ENCODE measurements around the gene ACTMAP. TPM values are rescaled to one million over a fixed set of nuclear protein-coding genes. Genes with fewer than 3 reads are reported as not detected.

The ACTMAP gene
- polyA plus RNA-seq, 4 donors: 12.1 to 27.5 (median 18.0) TPM

DNA sequence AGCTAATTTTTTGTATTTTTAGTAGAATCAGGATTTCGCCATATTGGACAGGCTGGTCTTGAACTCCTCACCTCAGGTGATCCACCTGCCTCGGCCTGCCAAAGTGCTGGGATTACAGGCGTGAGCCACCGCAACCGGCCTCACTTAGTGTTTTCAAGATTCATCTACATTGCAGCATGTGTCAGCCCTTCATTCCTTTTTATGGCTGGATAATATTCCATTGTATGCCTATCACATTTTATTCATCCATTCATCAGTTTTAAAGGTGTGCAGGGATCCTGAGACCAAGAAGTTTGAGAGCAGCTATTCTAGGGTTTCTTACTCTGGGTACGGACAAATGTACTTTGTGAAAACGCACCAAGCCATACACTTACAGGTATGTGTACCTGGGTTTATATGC is 42.7 kb downstream of the ACTMAP start:
- Histone ChIP-seq H3K36me3 (ENCODE audit: control insufficient read depth in 3 of 3, insufficient read depth in 2 of 3, low read depth in 1 of 3, low read length in 3 of 3) (peaks cover 10 to 81% (median 20%) of the 10 kb centered on the region in 3 donors), H3K9me3 (ENCODE audit: control insufficient read depth in 2 of 2, insufficient read depth in 1 of 2, low read depth in 1 of 2, low read length in 1 of 2) (no peaks in the 10 kb centered on the region), H3K4me3 (ENCODE audit: low read depth in 1 of 3, low read length in 3 of 3) (no peak overlapping the region), H3K27me3 (ENCODE audit: control insufficient read depth in 3 of 3, insufficient read depth in 3 of 3, low read length in 3 of 3) (no peaks in the 10 kb centered on the region), H3K27ac (ENCODE audit: low read depth in 1 of 3, low read length in 2 of 3) (no peak overlapping the region), H3K4me1 (ENCODE audit: control insufficient read depth in 3 of 3, insufficient read depth in 2 of 3, low read depth in 1 of 3, low read length in 2 of 3) (no peaks in the 10 kb centered on the region)
- FAIRE-seq: no peak
- 96 to 97% (median 97%) methylated on average over 7 of the region's 7 CpGs for WGBS, 3 donors
- DNase-seq: no peak

DNA sequence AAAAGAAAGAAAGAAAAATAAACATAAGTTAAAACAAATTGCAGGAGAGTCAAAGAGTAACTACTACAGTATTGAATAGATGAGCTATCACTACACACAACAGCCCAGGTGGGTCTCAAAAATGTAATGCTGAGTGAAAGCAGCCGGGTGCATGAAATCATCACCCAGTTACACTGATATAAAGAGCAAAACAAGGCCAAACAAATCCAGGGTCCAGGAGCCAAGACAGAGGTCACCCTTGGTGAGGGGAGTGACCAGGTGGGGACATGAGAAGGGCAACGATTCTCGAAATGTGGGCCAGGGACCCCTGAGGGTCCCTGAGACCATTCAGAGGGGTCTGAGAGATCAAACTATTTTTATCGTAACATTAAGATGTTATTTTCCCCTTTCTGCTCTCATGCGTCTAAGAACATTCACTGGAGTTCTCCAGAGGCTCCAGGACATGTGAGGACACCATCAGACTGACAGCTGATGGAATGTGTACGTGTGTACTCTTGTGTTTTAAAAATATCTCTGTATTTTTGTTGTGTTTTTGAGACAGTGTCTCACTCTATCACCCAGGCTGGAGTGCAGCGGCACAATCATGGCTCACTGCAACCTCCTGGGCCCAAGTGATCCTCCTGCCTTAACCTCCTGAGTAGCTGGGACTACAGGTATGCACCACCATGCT is 44.2 kb downstream of the ACTMAP start:
- Histone ChIP-seq H3K4me3 (ENCODE audit: low read depth in 1 of 3, low read length in 3 of 3) (no peak overlapping the region), H3K36me3 (ENCODE audit: control insufficient read depth in 3 of 3, insufficient read depth in 2 of 3, low read depth in 1 of 3, low read length in 3 of 3) (peaks cover 15 to 85% (median 28%) of the 10 kb centered on the region in 3 donors), H3K27ac (ENCODE audit: low read depth in 1 of 3, low read length in 2 of 3) (no peak overlapping the region), H3K9me3 (ENCODE audit: control insufficient read depth in 2 of 2, insufficient read depth in 1 of 2, low read depth in 1 of 2, low read length in 1 of 2) (no peaks in the 10 kb centered on the region), H3K4me1 (ENCODE audit: control insufficient read depth in 3 of 3, insufficient read depth in 2 of 3, low read depth in 1 of 3, low read length in 2 of 3) (no peaks in the 10 kb centered on the region), H3K27me3 (ENCODE audit: control insufficient read depth in 3 of 3, insufficient read depth in 3 of 3, low read length in 3 of 3) (no peaks in the 10 kb centered on the region)
- FAIRE-seq (no peak), DNase-seq (no peak)
- 90 to 96% (median 92%) methylated on average over 7 of the region's 7 CpGs for WGBS, 3 donors

DNA sequence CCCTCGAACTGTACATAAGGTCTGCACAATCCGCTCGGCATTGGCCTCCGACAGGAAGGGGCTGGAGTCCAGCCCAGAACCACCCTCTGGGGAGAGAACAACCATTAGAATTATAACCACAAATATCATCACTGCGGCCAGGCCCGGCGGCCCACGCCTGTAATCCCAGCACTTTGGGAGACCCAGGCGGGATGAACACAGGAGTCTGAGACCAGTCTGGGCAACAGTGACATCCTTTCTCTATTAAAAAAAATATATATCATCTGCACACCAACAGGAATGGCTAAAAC is 45.0 kb downstream of the ACTMAP start:
- no peak for FAIRE-seq
- WGBS, 3 donors: 91 to 97% (median 94%) methylated on average over 9 of the region's 9 CpGs
- DNase-seq: no peak
- Histone ChIP-seq H3K4me1 (ENCODE audit: control insufficient read depth in 3 of 3, insufficient read depth in 2 of 3, low read depth in 1 of 3, low read length in 2 of 3) (no peaks in the 10 kb centered on the region), H3K9me3 (ENCODE audit: control insufficient read depth in 2 of 2, insufficient read depth in 1 of 2, low read depth in 1 of 2, low read length in 1 of 2) (no peaks in the 10 kb centered on the region), H3K4me3 (ENCODE audit: low read depth in 1 of 3, low read length in 3 of 3) (no peak overlapping the region), H3K36me3 (ENCODE audit: control insufficient read depth in 3 of 3, insufficient read depth in 2 of 3, low read depth in 1 of 3, low read length in 3 of 3) (peaks cover 15 to 85% (median 28%) of the 10 kb centered on the region in 3 donors), H3K27ac (ENCODE audit: low read depth in 1 of 3, low read length in 2 of 3) (no peak overlapping the region), H3K27me3 (ENCODE audit: control insufficient read depth in 3 of 3, insufficient read depth in 3 of 3, low read length in 3 of 3) (no peaks in the 10 kb centered on the region)

DNA sequence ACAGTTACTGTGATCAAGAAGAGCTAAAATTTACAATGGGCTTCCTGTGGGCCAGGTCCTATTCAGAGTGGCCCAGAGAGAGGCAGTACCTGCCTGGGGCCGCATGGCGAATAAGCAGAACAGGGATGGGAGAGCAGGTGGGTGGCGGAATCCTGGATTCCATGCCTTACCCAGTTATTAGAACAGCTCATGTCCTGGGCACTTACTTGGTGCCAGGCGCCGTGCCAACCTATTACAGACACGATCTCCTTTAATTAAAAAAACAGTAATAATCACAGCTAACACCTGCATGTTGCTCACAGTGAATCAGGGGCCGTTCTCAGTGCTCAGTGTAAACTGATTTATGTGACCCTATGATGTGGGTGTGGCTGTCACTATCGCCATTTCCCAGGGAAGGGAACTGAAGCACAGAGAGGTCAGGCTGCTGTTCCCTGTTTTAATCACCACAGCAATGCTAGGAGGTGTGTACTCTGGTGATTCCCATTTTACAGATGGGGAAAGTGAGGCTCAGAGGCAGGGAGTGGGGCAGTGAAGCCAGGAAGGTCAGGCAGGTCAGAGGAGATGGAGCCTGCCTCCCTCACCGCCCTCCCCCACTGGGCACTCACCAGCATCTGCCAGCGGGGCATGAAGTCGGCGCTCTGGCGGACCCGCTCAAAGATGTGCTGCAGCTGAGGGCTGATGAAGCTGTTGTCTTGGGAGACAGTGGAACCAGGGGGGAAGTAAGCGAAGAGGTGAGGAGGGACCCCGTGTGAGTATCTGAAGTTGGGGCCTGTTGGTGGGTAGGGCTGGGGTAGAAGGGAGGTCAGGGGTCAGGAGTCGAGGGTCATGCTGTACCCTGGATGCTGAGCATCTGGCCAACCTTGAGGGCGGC is 45.6 kb downstream of the ACTMAP start:
- Histone ChIP-seq H3K36me3 (ENCODE audit: control insufficient read depth in 3 of 3, insufficient read depth in 2 of 3, low read depth in 1 of 3, low read length in 3 of 3) (peaks cover 15 to 87% (median 28%) of the 10 kb centered on the region in 3 donors), H3K27ac (ENCODE audit: low read depth in 1 of 3, low read length in 2 of 3) (no peak overlapping the region), H3K4me1 (ENCODE audit: control insufficient read depth in 3 of 3, insufficient read depth in 2 of 3, low read depth in 1 of 3, low read length in 2 of 3) (no peaks in the 10 kb centered on the region), H3K27me3 (ENCODE audit: control insufficient read depth in 3 of 3, insufficient read depth in 3 of 3, low read length in 3 of 3) (no peaks in the 10 kb centered on the region), H3K4me3 (ENCODE audit: low read depth in 1 of 3, low read length in 3 of 3) (no peak overlapping the region), H3K9me3 (ENCODE audit: control insufficient read depth in 2 of 2, insufficient read depth in 1 of 2, low read depth in 1 of 2, low read length in 1 of 2) (no peaks in the 10 kb centered on the region)
- 88 to 89% (median 89%) methylated on average over 18 of the region's 18 CpGs for WGBS, 3 donors
- DNase-seq (no peak), FAIRE-seq (no peak)

DNA sequence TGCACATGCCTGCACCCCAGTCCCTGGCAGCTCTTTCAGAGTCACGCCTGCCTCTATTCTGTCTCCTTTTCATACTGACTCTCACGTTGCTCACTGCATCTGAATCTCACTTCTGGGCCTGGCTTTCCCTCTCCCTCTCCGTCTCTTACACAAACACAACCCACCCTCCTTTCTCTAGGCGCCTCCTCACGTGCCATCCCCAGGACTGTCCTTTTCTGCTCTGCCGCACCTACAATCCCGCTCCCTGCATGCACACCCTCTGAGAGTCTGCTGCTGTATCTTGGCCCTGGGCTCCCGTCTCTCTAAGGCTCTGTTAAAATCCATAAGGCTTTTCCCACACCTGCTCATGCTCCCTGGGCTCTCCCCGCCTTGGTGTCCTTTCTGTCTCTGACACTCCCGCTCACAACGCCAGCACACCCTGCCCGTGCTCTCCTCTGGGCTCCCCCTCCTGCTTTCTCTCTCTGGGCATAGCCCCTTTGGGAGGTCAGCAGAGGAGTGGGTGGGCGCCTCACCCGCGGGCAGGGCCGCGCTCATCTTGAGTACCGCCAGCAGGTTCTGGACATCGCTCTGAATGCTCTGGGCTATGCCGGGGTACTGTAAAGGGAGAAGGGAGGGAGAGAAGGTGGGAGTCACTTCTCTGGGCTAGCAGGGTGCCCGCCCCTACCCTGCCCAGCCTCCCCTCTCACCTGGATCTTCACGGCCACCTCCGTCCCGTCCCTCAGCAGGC is 47.1 kb downstream of the ACTMAP start:
- H3K4me1 ChIP-seq (ENCODE audit: control insufficient read depth in 3 of 3, insufficient read depth in 2 of 3, low read depth in 1 of 3, low read length in 2 of 3): no peaks in the 10 kb centered on the region
- no peak overlapping the region for H3K27ac ChIP-seq (ENCODE audit: low read depth in 1 of 3, low read length in 2 of 3)
- H3K36me3 ChIP-seq (ENCODE audit: control insufficient read depth in 3 of 3, insufficient read depth in 2 of 3, low read depth in 1 of 3, low read length in 3 of 3): peaks cover 17 to 89% (median 26%) of the 10 kb centered on the region in 3 donors
- H3K9me3 ChIP-seq (ENCODE audit: control insufficient read depth in 2 of 2, insufficient read depth in 1 of 2, low read depth in 1 of 2, low read length in 1 of 2): no peaks in the 10 kb centered on the region
- FAIRE-seq: no peak
- DNase-seq: no peak
- H3K27me3 ChIP-seq (ENCODE audit: control insufficient read depth in 3 of 3, insufficient read depth in 3 of 3, low read length in 3 of 3): no peaks in the 10 kb centered on the region
- 94 to 96% (median 95%) methylated on average over 21 to 24 of the region's 24 CpGs for WGBS, 3 donors
- H3K4me3 ChIP-seq (ENCODE audit: low read depth in 1 of 3, low read length in 3 of 3): no peak overlapping the region

DNA sequence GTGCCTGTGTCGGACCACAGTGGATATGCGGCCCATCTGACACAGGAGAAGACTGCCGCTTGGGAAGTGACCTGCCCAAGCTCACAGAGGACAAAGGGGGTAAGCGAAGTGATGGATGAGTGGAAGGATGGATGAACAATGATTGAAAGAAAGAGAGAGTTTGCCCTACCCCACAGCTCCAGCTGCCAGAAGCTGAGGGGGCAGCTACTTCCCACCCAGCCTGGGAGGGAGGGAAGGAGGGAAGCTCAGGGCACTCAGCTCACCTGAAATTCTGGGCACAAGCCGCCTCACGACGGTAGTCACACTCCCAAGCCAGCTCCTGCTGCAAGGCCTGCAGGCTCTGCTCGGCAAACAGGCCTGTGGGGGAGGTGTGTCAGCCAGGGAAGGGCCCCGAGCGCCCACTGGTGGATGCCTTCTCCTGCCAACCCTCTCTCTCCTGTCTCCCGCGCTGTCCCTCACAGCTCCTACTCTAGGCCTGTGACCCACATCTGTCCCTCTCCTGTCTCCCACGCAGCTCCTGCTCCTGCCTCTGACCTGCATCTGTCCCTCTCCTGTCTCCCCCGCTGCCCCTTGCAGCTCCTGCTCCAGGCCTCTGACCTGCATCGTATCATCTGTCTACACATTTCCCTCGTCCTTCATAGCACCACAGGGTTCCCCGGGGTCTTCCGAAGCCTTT is 47.8 kb downstream of the ACTMAP start:
- Histone ChIP-seq H3K27ac (ENCODE audit: low read depth in 1 of 3, low read length in 2 of 3) (no peak overlapping the region), H3K36me3 (ENCODE audit: control insufficient read depth in 3 of 3, insufficient read depth in 2 of 3, low read depth in 1 of 3, low read length in 3 of 3) (peaks cover 16 to 87% (median 24%) of the 10 kb centered on the region in 3 donors), H3K9me3 (ENCODE audit: control insufficient read depth in 2 of 2, insufficient read depth in 1 of 2, low read depth in 1 of 2, low read length in 1 of 2) (no peaks in the 10 kb centered on the region), H3K4me3 (ENCODE audit: low read depth in 1 of 3, low read length in 3 of 3) (no peak overlapping the region), H3K4me1 (ENCODE audit: control insufficient read depth in 3 of 3, insufficient read depth in 2 of 3, low read depth in 1 of 3, low read length in 2 of 3) (no peaks in the 10 kb centered on the region), H3K27me3 (ENCODE audit: control insufficient read depth in 3 of 3, insufficient read depth in 3 of 3, low read length in 3 of 3) (no peaks in the 10 kb centered on the region)
- FAIRE-seq (no peak), DNase-seq (peak in 1 of 2 donors; percentile 68)
- 72 to 84% (median 84%) methylated on average over 15 to 18 of the region's 18 CpGs for WGBS, 3 donors

DNA sequence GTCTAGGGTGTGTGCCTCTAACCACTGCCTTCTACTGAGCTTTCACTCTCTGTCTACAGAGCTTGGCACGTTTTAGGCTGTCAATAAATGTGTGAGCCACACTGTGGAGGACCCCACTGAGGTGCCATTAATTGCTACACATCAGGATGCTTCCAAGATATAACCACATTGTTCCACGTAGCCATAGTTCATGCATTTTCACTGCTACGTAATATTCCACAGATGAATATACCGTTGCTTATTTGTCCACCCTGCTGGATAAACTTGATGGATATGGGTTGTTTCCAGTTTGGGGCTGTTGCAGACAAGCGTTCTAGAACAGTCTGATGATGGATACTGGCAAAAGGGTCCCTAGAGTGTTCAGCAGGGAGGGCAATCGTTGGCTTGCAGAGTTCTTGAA is 48.5 kb downstream of the ACTMAP start:
- Histone ChIP-seq H3K9me3 (ENCODE audit: control insufficient read depth in 2 of 2, insufficient read depth in 1 of 2, low read depth in 1 of 2, low read length in 1 of 2) (no peaks in the 10 kb centered on the region), H3K27ac (ENCODE audit: low read depth in 1 of 3, low read length in 2 of 3) (no peak overlapping the region), H3K36me3 (ENCODE audit: control insufficient read depth in 3 of 3, insufficient read depth in 2 of 3, low read depth in 1 of 3, low read length in 3 of 3) (peaks cover 16 to 86% (median 24%) of the 10 kb centered on the region in 3 donors), H3K4me3 (ENCODE audit: low read depth in 1 of 3, low read length in 3 of 3) (no peak overlapping the region), H3K27me3 (ENCODE audit: control insufficient read depth in 3 of 3, insufficient read depth in 3 of 3, low read length in 3 of 3) (no peaks in the 10 kb centered on the region), H3K4me1 (ENCODE audit: control insufficient read depth in 3 of 3, insufficient read depth in 2 of 3, low read depth in 1 of 3, low read length in 2 of 3) (no peaks in the 10 kb centered on the region)
- 89 to 98% (median 93%) methylated on average over 6 of the region's 6 CpGs for WGBS, 3 donors
- no peak for FAIRE-seq
- DNase-seq: no peak

DNA sequence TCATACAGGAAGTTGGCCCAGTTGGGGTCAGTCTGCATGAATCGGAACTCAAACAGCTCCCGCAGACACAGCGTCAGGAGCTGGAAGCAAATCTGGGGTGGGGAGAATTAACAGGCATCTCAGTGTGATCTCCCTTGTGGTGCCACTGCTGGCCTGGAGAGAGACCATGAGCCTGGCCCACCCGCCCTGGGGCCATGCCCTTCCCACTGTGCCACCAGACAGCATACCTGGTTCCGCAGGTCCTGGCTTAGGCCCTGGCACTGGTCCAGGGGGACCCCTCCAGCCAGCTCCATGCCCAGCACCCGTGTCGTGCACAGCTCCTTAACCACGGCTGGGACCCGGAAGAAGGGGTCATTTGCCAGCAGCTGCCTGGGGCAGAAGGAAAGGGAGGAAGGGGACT is 50.2 kb downstream of the ACTMAP start:
- no peaks in the 10 kb centered on the region for H3K27me3 ChIP-seq (ENCODE audit: control insufficient read depth in 3 of 3, insufficient read depth in 3 of 3, low read length in 3 of 3)
- peaks cover 11 to 81% (median 15%) of the 10 kb centered on the region in 3 donors for H3K36me3 ChIP-seq (ENCODE audit: control insufficient read depth in 3 of 3, insufficient read depth in 2 of 3, low read depth in 1 of 3, low read length in 3 of 3)
- H3K4me3 ChIP-seq (ENCODE audit: low read depth in 1 of 3, low read length in 3 of 3): no peak overlapping the region
- DNase-seq: no peak
- no peaks in the 10 kb centered on the region for H3K9me3 ChIP-seq (ENCODE audit: control insufficient read depth in 2 of 2, insufficient read depth in 1 of 2, low read depth in 1 of 2, low read length in 1 of 2)
- 92 to 95% (median 93%) methylated on average over 9 of the region's 9 CpGs for WGBS, 3 donors
- no peak for FAIRE-seq
- H3K27ac ChIP-seq (ENCODE audit: low read depth in 1 of 3, low read length in 2 of 3): no peak overlapping the region
- no peaks in the 10 kb centered on the region for H3K4me1 ChIP-seq (ENCODE audit: control insufficient read depth in 3 of 3, insufficient read depth in 2 of 3, low read depth in 1 of 3, low read length in 2 of 3)

Measured in small intestine (tissue), 7 donors.